ENCODE results near the gene ZFYVE28. TPM values are rescaled to one million over a fixed set of nuclear protein-coding genes. Genes with fewer than 3 reads are reported as not detected.

The ZFYVE28 gene
- polyA plus RNA-seq, 1 of the 3 experiments (the other 2 are of a cell fraction), result 3.2 TPM

DNA sequence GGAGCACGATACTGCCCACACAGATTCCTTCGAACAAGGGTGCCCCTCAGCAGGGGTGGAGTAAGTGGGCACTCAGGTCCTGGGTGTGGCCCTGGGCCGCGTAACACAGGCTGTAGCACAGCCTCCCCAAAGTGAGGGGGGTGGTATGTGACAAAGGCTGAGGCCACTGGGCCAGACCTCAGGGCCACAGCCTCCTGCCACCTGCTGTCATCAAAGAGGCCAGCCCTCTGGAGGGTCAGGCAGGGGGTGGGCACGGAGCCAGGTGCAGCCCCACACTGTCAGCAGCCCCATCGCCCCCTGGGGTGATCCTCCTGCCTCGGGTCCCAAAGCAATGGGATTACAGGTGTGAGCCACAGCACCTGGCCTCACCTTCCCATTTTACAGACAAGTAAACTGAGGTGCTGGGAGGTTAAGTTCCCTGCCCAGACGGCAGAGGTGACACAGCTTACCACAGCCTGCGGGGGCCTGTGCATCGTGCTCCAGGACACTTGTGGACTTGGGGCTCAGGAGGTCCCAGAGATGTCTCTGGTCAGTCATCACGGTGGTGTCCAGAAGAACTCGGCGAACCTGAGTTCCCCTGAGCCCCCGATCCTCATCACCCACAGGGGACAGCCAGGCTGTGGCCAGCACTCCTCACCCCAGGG, 129.0 kb downstream of the ZFYVE28 start:
- Histone ChIP-seq H3K9ac (no peak overlapping the region), H3K36me3 (replicated peaks in 1 of 2; ENCODE audit: control insufficient read depth in 1 of 2, insufficient read depth in 2 of 2, low read length in 1 of 2) (no peaks in the 10 kb centered on the region), H3K27ac (ENCODE audit: low read depth in 2 of 2, low read length in 1 of 2) (no peak overlapping the region; a peak in 1 of 4 replicates), H4K20me1 (ENCODE audit: insufficient read depth) (no peaks in the 10 kb centered on the region), H3K4me3 (ENCODE audit: low read depth in 2 of 2, low read length in 1 of 2) (no peak overlapping the region), H3K79me2 (ENCODE audit: insufficient read depth) (no peaks in the 10 kb centered on the region), H2AFZ (ENCODE audit: low read depth) (no peak overlapping the region), H3K4me2 (no peak overlapping the region), H3K4me1 (ENCODE audit: control insufficient read depth in 1 of 2, insufficient read depth in 2 of 2, low read depth in 1 of 2, low read length in 1 of 2) (peaks cover 8 to 47% of the 10 kb centered on the region in 2 experiments; a peak in 3 of 4 replicates), H3K9me3 (no peaks in the 10 kb centered on the region), H3K27me3 (ENCODE audit: insufficient read depth) (no peaks in the 10 kb centered on the region), H3F3A (replicated peaks; ENCODE audit: insufficient read depth) (no peaks in the 10 kb centered on the region), H3K9me2 (no peaks in the 10 kb centered on the region)
- WGBS (ENCODE audit: low lambda C conversion rate), result 77% methylated on average over 8 of the region's 14 CpGs
- POLR2A ChIA-PET, result no interaction called here
- CTCF ChIA-PET, result interaction anchor here (1.3 to 1.6 kb wide), 2 partner anchors 45 to 173 kb away, joined by 3 to 4 read pairs; no protein-coding TSS in a partner anchor
- no peak for DNase-seq
- TF ChIP-seq GABPA (IDR thresholded peaks at IDR 0.05; ENCODE audit: low read depth) (no peak), RAD21 (IDR thresholded peaks at IDR 0.05; ENCODE audit: low read length) (no peak), FOXJ3 (CRISPR knock-in tag; IDR thresholded peaks at IDR 0.05) (no peak), MEF2A (IDR thresholded peaks at IDR 0.05; ENCODE audit: borderline replicate concordance, low read depth) (no peak), PBX3 (IDR thresholded peaks at IDR 0.05) (no peak), RFX5 (IDR thresholded peaks at IDR 0.05; ENCODE audit: low read length) (no peak)
- TF ChIP-seq, protein P1, sequence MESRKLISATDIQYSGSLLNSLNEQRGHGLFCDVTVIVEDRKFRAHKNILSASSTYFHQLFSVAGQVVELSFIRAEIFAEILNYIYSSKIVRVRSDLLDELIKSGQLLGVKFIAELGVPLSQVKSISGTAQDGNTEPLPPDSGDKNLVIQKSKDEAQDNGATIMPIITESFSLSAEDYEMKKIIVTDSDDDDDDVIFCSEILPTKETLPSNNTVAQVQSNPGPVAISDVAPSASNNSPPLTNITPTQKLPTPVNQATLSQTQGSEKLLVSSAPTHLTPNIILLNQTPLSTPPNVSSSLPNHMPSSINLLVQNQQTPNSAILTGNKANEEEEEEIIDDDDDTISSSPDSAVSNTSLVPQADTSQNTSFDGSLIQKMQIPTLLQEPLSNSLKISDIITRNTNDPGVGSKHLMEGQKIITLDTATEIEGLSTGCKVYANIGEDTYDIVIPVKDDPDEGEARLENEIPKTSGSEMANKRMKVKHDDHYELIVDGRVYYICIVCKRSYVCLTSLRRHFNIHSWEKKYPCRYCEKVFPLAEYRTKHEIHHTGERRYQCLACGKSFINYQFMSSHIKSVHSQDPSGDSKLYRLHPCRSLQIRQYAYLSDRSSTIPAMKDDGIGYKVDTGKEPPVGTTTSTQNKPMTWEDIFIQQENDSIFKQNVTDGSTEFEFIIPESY (IDR thresholded peaks at IDR 0.05; ENCODE audit: borderline replicate concordance, low read depth), result no peak
- TF ChIP-seq, protein P2, sequence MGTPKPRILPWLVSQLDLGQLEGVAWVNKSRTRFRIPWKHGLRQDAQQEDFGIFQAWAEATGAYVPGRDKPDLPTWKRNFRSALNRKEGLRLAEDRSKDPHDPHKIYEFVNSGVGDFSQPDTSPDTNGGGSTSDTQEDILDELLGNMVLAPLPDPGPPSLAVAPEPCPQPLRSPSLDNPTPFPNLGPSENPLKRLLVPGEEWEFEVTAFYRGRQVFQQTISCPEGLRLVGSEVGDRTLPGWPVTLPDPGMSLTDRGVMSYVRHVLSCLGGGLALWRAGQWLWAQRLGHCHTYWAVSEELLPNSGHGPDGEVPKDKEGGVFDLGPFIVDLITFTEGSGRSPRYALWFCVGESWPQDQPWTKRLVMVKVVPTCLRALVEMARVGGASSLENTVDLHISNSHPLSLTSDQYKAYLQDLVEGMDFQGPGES (IDR thresholded peaks at IDR 0.05; ENCODE audit: low read depth, low read length), result no peak

DNA sequence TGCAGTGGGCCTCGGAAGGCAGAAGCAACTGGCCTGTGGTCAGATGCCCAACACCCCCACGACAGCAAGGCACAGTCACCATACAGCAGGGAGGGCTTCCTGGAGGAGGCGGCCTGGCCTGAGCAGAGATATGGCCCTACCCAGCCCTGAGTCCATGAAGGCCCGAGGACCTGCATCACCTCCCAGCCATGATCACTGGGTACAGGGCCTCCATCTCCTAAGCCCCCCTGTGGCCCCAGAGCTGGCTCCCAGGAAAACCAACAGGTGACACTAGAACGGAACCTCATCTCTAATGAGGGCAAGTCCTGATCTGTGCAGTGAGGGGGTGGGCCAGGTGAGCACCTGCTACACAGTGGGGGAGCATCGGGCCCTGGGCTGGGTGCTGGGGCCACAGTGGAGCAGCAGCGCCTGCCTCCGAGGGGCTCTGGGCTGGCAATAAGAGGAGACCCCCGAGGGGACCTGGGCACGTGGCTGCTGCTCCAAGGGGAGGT, 130.3 kb downstream of the ZFYVE28 start:
- H4K20me1 ChIP-seq (ENCODE audit: insufficient read depth), result no peaks in the 10 kb centered on the region
- H3K9me2 ChIP-seq, result no peaks in the 10 kb centered on the region
- no peak for TF ChIP-seq MEF2A (IDR thresholded peaks at IDR 0.05; ENCODE audit: borderline replicate concordance, low read depth)
- no peak for TF ChIP-seq FOSL2 (IDR thresholded peaks at IDR 0.05; ENCODE audit: borderline replicate concordance, low read depth)
- TF ChIP-seq YY1 (IDR thresholded peaks at IDR 0.05; ENCODE audit: low read depth), result no peak
- TF ChIP-seq, protein P3, sequence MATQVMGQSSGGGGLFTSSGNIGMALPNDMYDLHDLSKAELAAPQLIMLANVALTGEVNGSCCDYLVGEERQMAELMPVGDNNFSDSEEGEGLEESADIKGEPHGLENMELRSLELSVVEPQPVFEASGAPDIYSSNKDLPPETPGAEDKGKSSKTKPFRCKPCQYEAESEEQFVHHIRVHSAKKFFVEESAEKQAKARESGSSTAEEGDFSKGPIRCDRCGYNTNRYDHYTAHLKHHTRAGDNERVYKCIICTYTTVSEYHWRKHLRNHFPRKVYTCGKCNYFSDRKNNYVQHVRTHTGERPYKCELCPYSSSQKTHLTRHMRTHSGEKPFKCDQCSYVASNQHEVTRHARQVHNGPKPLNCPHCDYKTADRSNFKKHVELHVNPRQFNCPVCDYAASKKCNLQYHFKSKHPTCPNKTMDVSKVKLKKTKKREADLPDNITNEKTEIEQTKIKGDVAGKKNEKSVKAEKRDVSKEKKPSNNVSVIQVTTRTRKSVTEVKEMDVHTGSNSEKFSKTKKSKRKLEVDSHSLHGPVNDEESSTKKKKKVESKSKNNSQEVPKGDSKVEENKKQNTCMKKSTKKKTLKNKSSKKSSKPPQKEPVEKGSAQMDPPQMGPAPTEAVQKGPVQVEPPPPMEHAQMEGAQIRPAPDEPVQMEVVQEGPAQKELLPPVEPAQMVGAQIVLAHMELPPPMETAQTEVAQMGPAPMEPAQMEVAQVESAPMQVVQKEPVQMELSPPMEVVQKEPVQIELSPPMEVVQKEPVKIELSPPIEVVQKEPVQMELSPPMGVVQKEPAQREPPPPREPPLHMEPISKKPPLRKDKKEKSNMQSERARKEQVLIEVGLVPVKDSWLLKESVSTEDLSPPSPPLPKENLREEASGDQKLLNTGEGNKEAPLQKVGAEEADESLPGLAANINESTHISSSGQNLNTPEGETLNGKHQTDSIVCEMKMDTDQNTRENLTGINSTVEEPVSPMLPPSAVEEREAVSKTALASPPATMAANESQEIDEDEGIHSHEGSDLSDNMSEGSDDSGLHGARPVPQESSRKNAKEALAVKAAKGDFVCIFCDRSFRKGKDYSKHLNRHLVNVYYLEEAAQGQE (IDR thresholded peaks at IDR 0.05; ENCODE audit: low read depth, low read length), result no peak
- TF ChIP-seq TAF1 (IDR thresholded peaks at IDR 0.05; ENCODE audit: borderline replicate concordance, low read depth, low read length), result no peak
- no peak for TF ChIP-seq JUND (IDR thresholded peaks at IDR 0.05)
- TF ChIP-seq FOXJ3 (CRISPR knock-in tag; IDR thresholded peaks at IDR 0.05), result no peak
- no peak for TF ChIP-seq EP300 (IDR thresholded peaks at IDR 0.05; ENCODE audit: borderline replicate concordance in 1 of 2, low read depth in 1 of 2, low read length in 1 of 2)
- no peak for TF ChIP-seq NFIC (IDR thresholded peaks at IDR 0.05; ENCODE audit: borderline replicate concordance)
- TF ChIP-seq EZH2phosphoT487 (IDR thresholded peaks at IDR 0.05; ENCODE audit: borderline replicate concordance, low read depth), result no peak
- no peak for TF ChIP-seq MAX (IDR thresholded peaks at IDR 0.05; ENCODE audit: low read depth)
- no peak for TF ChIP-seq PBX3 (IDR thresholded peaks at IDR 0.05)
- no peaks in the 10 kb centered on the region for H3K9me3 ChIP-seq
- no peaks in the 10 kb centered on the region for H3K36me3 ChIP-seq (replicated peaks in 1 of 2; ENCODE audit: control insufficient read depth in 1 of 2, insufficient read depth in 2 of 2, low read length in 1 of 2)
- CTCF ChIA-PET, result no interaction called here
- WGBS (ENCODE audit: low lambda C conversion rate), result 92% methylated on average over 4 of the region's 10 CpGs
- H2AFZ ChIP-seq (ENCODE audit: low read depth), result no peak overlapping the region
- H3K27me3 ChIP-seq (ENCODE audit: insufficient read depth), result no peaks in the 10 kb centered on the region
- H3K4me1 ChIP-seq (ENCODE audit: control insufficient read depth in 1 of 2, insufficient read depth in 2 of 2, low read depth in 1 of 2, low read length in 1 of 2), result peaks cover 8 to 47% of the 10 kb centered on the region in 2 experiments; a peak in 3 of 4 replicates
- H3K4me3 ChIP-seq (ENCODE audit: low read depth in 2 of 2, low read length in 1 of 2), result no peak overlapping the region
- H3K79me2 ChIP-seq (ENCODE audit: insufficient read depth), result no peaks in the 10 kb centered on the region
- H3K9ac ChIP-seq, result no peak overlapping the region
- H3K4me2 ChIP-seq, result no peak overlapping the region
- no peak overlapping the region for H3K27ac ChIP-seq (ENCODE audit: low read depth in 2 of 2, low read length in 1 of 2)
- H3F3A ChIP-seq (replicated peaks; ENCODE audit: insufficient read depth), result no peaks in the 10 kb centered on the region
- DNase-seq, result no peak
- POLR2A ChIA-PET, result no interaction called here

Measured in SK-N-SH (cell line).